OCI-LY7 (cell line): Measurements from ENCODE around the gene SIGLEC7.

Experiments used
- EZH2phosphoT487 ChIP-seq: fragments of 200-600 bp; sonication (generic); IDR thresholded peaks from 2 replicates; pipeline ENCODE4 v1.6.1; 2018; ENCODE audit warnings: low read depth, borderline replicate concordance, mild to moderate bottlenecking, mixed run types, antibody characterized with exemption, low read length, moderate library complexity, mixed read lengths
- TF ChIP-seq, protein P1 (sequence below): fragments of 200-600 bp; sonication (generic); conservative IDR thresholded peaks from 2 replicates; pipeline ENCODE4 v1.5.1; 2014; ENCODE audit warnings: mild to moderate bottlenecking, antibody characterized with exemption, low read length, moderate library complexity, mixed read lengths

- TF ChIP-seq, protein P1, sequence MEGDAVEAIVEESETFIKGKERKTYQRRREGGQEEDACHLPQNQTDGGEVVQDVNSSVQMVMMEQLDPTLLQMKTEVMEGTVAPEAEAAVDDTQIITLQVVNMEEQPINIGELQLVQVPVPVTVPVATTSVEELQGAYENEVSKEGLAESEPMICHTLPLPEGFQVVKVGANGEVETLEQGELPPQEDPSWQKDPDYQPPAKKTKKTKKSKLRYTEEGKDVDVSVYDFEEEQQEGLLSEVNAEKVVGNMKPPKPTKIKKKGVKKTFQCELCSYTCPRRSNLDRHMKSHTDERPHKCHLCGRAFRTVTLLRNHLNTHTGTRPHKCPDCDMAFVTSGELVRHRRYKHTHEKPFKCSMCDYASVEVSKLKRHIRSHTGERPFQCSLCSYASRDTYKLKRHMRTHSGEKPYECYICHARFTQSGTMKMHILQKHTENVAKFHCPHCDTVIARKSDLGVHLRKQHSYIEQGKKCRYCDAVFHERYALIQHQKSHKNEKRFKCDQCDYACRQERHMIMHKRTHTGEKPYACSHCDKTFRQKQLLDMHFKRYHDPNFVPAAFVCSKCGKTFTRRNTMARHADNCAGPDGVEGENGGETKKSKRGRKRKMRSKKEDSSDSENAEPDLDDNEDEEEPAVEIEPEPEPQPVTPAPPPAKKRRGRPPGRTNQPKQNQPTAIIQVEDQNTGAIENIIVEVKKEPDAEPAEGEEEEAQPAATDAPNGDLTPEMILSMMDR: no peak
- no peak for TF ChIP-seq EZH2phosphoT487
These were observed 22.5 kb upstream of the SIGLEC7 start for GRCh38 chr19:51119611-51120010.
